ENCODE measurements around the gene RALGAPA1. TPM values are rescaled to one million over a fixed set of nuclear protein-coding genes. Genes with fewer than 3 reads are reported as not detected.

Gene RALGAPA1
- total and polyA plus RNA-seq, 2 of the 13 experiments (the other 11 are each of a cell fraction or from before 2014, with no cell fraction given), result 65.0 to 89.2 TPM

GRCh38 chr14:35806006-35806907, 2.8 kb downstream of the RALGAPA1 start (continued):
- TF ChIP-seq PRDM4 (CRISPR knock-in tag; IDR thresholded peaks at IDR 0.05; ENCODE audit: borderline replicate concordance) (no peak), PHF21A (CRISPR knock-in tag; IDR thresholded peaks at IDR 0.05) (peak; percentile 88), ZNF691 (CRISPR knock-in tag; IDR thresholded peaks at IDR 0.05; ENCODE audit: borderline replicate concordance, low read depth) (no peak), MAX (IDR thresholded peaks at IDR 0.05) (0 out of 2 replicates have a peak, but pooled peaks have one; percentile 17), MNT (IDR thresholded peaks at IDR 0.05) (no peak), SAP130 (CRISPR knock-in tag; IDR thresholded peaks at IDR 0.05; ENCODE audit: low read depth) (peak; percentile 89), ZEB1 (IDR thresholded peaks at IDR 0.05; ENCODE audit: insufficient replicate concordance, low read depth) (peak; percentile 50), FOXO1 (CRISPR knock-in tag; IDR thresholded peaks at IDR 0.05) (peak; percentile 89), MZF1 (CRISPR knock-in tag; IDR thresholded peaks at IDR 0.05; ENCODE audit: borderline replicate concordance) (no peak), HNRNPL (IDR thresholded peaks at IDR 0.05; ENCODE audit: low read depth, low read length) (peak; percentile 83; the same call in 1 of the 2 replicates), CBX5 (CRISPR knock-in tag; IDR thresholded peaks at IDR 0.05; ENCODE audit: borderline replicate concordance) (no peak), ZNF160 (CRISPR knock-in tag; IDR thresholded peaks at IDR 0.05) (no peak), ZNF781 (CRISPR knock-in tag; IDR thresholded peaks at IDR 0.05; ENCODE audit: borderline replicate concordance, not compliant biosample characterization) (no peak), GTF2F1 (IDR thresholded peaks at IDR 0.05; ENCODE audit: low read length) (no peak), EEA1 (CRISPR knock-in tag; IDR thresholded peaks at IDR 0.05; ENCODE audit: borderline replicate concordance) (no peak), HNF4A (CRISPR knock-in tag; IDR thresholded peaks at IDR 0.05) (peak; percentile 99), ZMYM3 (CRISPR knock-in tag; IDR thresholded peaks at IDR 0.05) (no peak)
- TF ChIP-seq, protein P1, sequence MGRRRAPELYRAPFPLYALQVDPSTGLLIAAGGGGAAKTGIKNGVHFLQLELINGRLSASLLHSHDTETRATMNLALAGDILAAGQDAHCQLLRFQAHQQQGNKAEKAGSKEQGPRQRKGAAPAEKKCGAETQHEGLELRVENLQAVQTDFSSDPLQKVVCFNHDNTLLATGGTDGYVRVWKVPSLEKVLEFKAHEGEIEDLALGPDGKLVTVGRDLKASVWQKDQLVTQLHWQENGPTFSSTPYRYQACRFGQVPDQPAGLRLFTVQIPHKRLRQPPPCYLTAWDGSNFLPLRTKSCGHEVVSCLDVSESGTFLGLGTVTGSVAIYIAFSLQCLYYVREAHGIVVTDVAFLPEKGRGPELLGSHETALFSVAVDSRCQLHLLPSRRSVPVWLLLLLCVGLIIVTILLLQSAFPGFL (CRISPR knock-in tag; IDR thresholded peaks at IDR 0.05), result no peak
- TF ChIP-seq, protein P2, sequence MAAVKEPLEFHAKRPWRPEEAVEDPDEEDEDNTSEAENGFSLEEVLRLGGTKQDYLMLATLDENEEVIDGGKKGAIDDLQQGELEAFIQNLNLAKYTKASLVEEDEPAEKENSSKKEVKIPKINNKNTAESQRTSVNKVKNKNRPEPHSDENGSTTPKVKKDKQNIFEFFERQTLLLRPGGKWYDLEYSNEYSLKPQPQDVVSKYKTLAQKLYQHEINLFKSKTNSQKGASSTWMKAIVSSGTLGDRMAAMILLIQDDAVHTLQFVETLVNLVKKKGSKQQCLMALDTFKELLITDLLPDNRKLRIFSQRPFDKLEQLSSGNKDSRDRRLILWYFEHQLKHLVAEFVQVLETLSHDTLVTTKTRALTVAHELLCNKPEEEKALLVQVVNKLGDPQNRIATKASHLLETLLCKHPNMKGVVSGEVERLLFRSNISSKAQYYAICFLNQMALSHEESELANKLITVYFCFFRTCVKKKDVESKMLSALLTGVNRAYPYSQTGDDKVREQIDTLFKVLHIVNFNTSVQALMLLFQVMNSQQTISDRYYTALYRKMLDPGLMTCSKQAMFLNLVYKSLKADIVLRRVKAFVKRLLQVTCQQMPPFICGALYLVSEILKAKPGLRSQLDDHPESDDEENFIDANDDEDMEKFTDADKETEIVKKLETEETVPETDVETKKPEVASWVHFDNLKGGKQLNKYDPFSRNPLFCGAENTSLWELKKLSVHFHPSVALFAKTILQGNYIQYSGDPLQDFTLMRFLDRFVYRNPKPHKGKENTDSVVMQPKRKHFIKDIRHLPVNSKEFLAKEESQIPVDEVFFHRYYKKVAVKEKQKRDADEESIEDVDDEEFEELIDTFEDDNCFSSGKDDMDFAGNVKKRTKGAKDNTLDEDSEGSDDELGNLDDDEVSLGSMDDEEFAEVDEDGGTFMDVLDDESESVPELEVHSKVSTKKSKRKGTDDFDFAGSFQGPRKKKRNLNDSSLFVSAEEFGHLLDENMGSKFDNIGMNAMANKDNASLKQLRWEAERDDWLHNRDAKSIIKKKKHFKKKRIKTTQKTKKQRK (IDR thresholded peaks at IDR 0.05; ENCODE audit: low read length), result no peak
